Activated naive CD4-positive, alpha-beta T cell treated with anti-CD3 and anti-CD28 coated beads, Interleukin-2, amount 10 ng/mL, durations not matched to agents 7 days and 5 days (primary cell): ENCODE results near the gene PNMA6A.
"Not testable (repeated sequence)": the region's sequence is repeated elsewhere in the genome, so short reads cannot be mapped to it uniquely, and the experiment has no call there.

Source experiments
- CTCF ChIA-PET: fragments of 350-600 bp; sonication (Branson Sonifier 250); formaldehyde crosslinking; loops from one replicate; lab custom pipeline; 2021; ENCODE audit warnings: antibody characterized with exemption; lab: Charles Lee
- DNase-seq: peaks from one replicate; pipeline ENCODE4 v3.0.0-alpha.2; 2020
- H3K27ac Mint-ChIP-seq: one replicate; pipeline ENCODE4 v1.8.0; 2021; ENCODE audit warnings: mild to moderate bottlenecking, moderate library complexity, mixed read lengths
- H3K27me3 Mint-ChIP-seq: one replicate; pipeline ENCODE4 v1.8.0; 2021; ENCODE audit warnings: mild to moderate bottlenecking, mixed read lengths
- H3K36me3 Mint-ChIP-seq: one replicate; pipeline ENCODE4 v1.8.0; 2021; ENCODE audit warnings: mixed read lengths
- H3K4me1 Mint-ChIP-seq: one replicate; pipeline ENCODE4 v1.8.0; 2021; ENCODE audit warnings: mixed read lengths
- H3K4me3 Mint-ChIP-seq: one replicate; pipeline ENCODE4 v1.8.0; 2021; ENCODE audit warnings: mild to moderate bottlenecking, moderate library complexity, mixed read lengths
- H3K9me3 Mint-ChIP-seq: one replicate; pipeline ENCODE4 v1.8.0; 2021; ENCODE audit warnings: mixed read lengths

The PNMA6A gene

GRCh38 chrX:153071909-153072583 is at the start of gene PNMA6A:
PNMA6A (plus strand) TSS chrX:153072454; CDS start chrX:153073063, 609 bp downstream.
- CTCF ChIA-PET, H3K27ac Mint-ChIP-seq, H3K27me3 Mint-ChIP-seq, DNase-seq, H3K9me3 Mint-ChIP-seq, H3K4me3 Mint-ChIP-seq, H3K36me3 Mint-ChIP-seq, H3K4me1 Mint-ChIP-seq: not testable (repeated sequence)

- not testable (repeated sequence) for H3K4me1 Mint-ChIP-seq, DNase-seq, H3K36me3 Mint-ChIP-seq
Observed at GRCh38 chrX:153026501-153026900, 45.8 kb upstream of the PNMA6A start.

GRCh38 chrX:153028487-153028886 is 43.8 kb upstream of the PNMA6A start:
- H3K36me3 Mint-ChIP-seq, result not testable (repeated sequence)
- H3K4me1 Mint-ChIP-seq, result peaks cover 13% of the 10 kb centered on the region

More at GRCh38 chrX:153026501-153026900, 45.8 kb upstream of the PNMA6A start:
- H3K27ac Mint-ChIP-seq, H3K27me3 Mint-ChIP-seq, H3K9me3 Mint-ChIP-seq, H3K4me3 Mint-ChIP-seq: not testable (repeated sequence)
- CTCF ChIA-PET, result interaction anchor here (0.6 kb wide), 1 partner anchor 481 kb away, joined by 3 read pairs; no protein-coding TSS in a partner anchor

GRCh38 chrX:153029162-153029561 is 43.1 kb upstream of the PNMA6A start:
- CTCF ChIA-PET, result no interaction called here
- Mint-ChIP-seq H3K4me3 (no peak overlapping the region), H3K36me3 (no peaks in the 10 kb centered on the region), H3K4me1 (peaks cover 20% of the 10 kb centered on the region), H3K27me3 (peaks cover under 1% of the 10 kb centered on the region), H3K9me3 (no peaks in the 10 kb centered on the region), H3K27ac (no peak overlapping the region)
- no peak for DNase-seq

More at GRCh38 chrX:153028487-153028886, 43.8 kb upstream of the PNMA6A start:
- H3K9me3 Mint-ChIP-seq, H3K27me3 Mint-ChIP-seq, H3K4me3 Mint-ChIP-seq, CTCF ChIA-PET, DNase-seq, H3K27ac Mint-ChIP-seq: not testable (repeated sequence)

- no peak for DNase-seq
- CTCF ChIA-PET, result no interaction called here
- Mint-ChIP-seq H3K9me3 (no peaks in the 10 kb centered on the region), H3K27me3 (no peaks in the 10 kb centered on the region), H3K36me3 (no peaks in the 10 kb centered on the region), H3K4me3 (no peak overlapping the region), H3K4me1 (peaks cover 25% of the 10 kb centered on the region), H3K27ac (no peak overlapping the region)
Observed at GRCh38 chrX:153029875-153030274, 42.4 kb upstream of the PNMA6A start.

- peak overlapping the region; percentile 24 for H3K27ac Mint-ChIP-seq
- CTCF ChIA-PET, result no interaction called here
- no peaks in the 10 kb centered on the region for H3K36me3 Mint-ChIP-seq
- no peak for DNase-seq
- no peak overlapping the region for H3K4me3 Mint-ChIP-seq
- H3K9me3 Mint-ChIP-seq, result no peaks in the 10 kb centered on the region
- no peaks in the 10 kb centered on the region for H3K27me3 Mint-ChIP-seq
- H3K4me1 Mint-ChIP-seq, result peaks cover 25% of the 10 kb centered on the region
Observed at GRCh38 chrX:153030801-153031200, 41.5 kb upstream of the PNMA6A start.

GRCh38 chrX:153032397-153033118 is 39.7 kb upstream of the PNMA6A start:
- Mint-ChIP-seq H3K9me3 (no peaks in the 10 kb centered on the region), H3K27ac (peak overlapping the region; percentile 94), H3K4me3 (peak overlapping the region; percentile 78), H3K36me3 (peaks cover 4% of the 10 kb centered on the region), H3K27me3 (no peaks in the 10 kb centered on the region), H3K4me1 (peaks cover 25% of the 10 kb centered on the region)
- peak; percentile 71 for DNase-seq
- CTCF ChIA-PET, result interaction anchor here (0.9 to 1.4 kb wide), 5 partner anchors 8 to 620 kb away, joined by 3 to 11 read pairs (median 3); no protein-coding TSS in a partner anchor

- Mint-ChIP-seq H3K27me3 (no peaks in the 10 kb centered on the region), H3K4me1 (no peaks in the 10 kb centered on the region), H3K9me3 (peaks cover 10% of the 10 kb centered on the region), H3K4me3 (no peak overlapping the region), H3K36me3 (peaks cover 15% of the 10 kb centered on the region), H3K27ac (no peak overlapping the region)
- CTCF ChIA-PET, result no interaction called here
- no peak for DNase-seq
Observed at GRCh38 chrX:153049093-153049492, 23.2 kb upstream of the PNMA6A start.

- CTCF ChIA-PET, result no interaction called here
- Mint-ChIP-seq H3K4me1 (no peaks in the 10 kb centered on the region), H3K36me3 (peaks cover 13% of the 10 kb centered on the region), H3K4me3 (no peak overlapping the region), H3K27me3 (peaks cover 16% of the 10 kb centered on the region), H3K27ac (no peak overlapping the region), H3K9me3 (peaks cover 10% of the 10 kb centered on the region)
- no peak for DNase-seq
Observed at GRCh38 chrX:153052534-153052933, 19.7 kb upstream of the PNMA6A start.

GRCh38 chrX:153055871-153056749 is 16.1 kb upstream of the PNMA6A start, which contains the start of gene PNMA3:
PNMA3 (plus strand) TSS chrX:153056470; CDS start chrX:153057056, 586 bp downstream.
- CTCF ChIA-PET, result no interaction called here
- H3K4me3 Mint-ChIP-seq, result no peak within 1 kb of the TSS
- H3K27ac Mint-ChIP-seq, result no peak within 1 kb of the TSS
- H3K27me3 Mint-ChIP-seq, result peaks cover 16% of the 10 kb centered on the region
- H3K9me3 Mint-ChIP-seq, result no peaks in the 10 kb centered on the region
- no peaks in the 10 kb centered on the region for H3K4me1 Mint-ChIP-seq
- no peak for DNase-seq
- peaks cover 1% of the 10 kb centered on the region for H3K36me3 Mint-ChIP-seq

- CTCF ChIA-PET, result no interaction called here
- no peaks in the 10 kb centered on the region for H3K9me3 Mint-ChIP-seq
Observed at GRCh38 chrX:153057281-153057680, 15.0 kb upstream of the PNMA6A start.

GRCh38 chrX:153059191-153060094 is 12.8 kb upstream of the PNMA6A start:
- DNase-seq, result no peak
- H3K27me3 Mint-ChIP-seq, result peaks cover 16% of the 10 kb centered on the region
- no peaks in the 10 kb centered on the region for H3K4me1 Mint-ChIP-seq
- no peaks in the 10 kb centered on the region for H3K36me3 Mint-ChIP-seq
- no peak overlapping the region for H3K4me3 Mint-ChIP-seq
- no peak overlapping the region for H3K27ac Mint-ChIP-seq
- CTCF ChIA-PET, result no interaction called here
- H3K9me3 Mint-ChIP-seq, result no peaks in the 10 kb centered on the region

More at GRCh38 chrX:153057281-153057680, 15.0 kb upstream of the PNMA6A start:
- H3K36me3 Mint-ChIP-seq, result no peaks in the 10 kb centered on the region
- H3K27me3 Mint-ChIP-seq, result peaks cover 16% of the 10 kb centered on the region
- DNase-seq, result no peak
- no peaks in the 10 kb centered on the region for H3K4me1 Mint-ChIP-seq
- H3K4me3 Mint-ChIP-seq, result no peak overlapping the region
- no peak overlapping the region for H3K27ac Mint-ChIP-seq

- DNase-seq, result no peak
- Mint-ChIP-seq H3K4me1 (no peaks in the 10 kb centered on the region), H3K36me3 (no peaks in the 10 kb centered on the region), H3K27me3 (peaks cover 11% of the 10 kb centered on the region), H3K27ac (no peak overlapping the region), H3K9me3 (no peaks in the 10 kb centered on the region), H3K4me3 (no peak overlapping the region)
- CTCF ChIA-PET, result no interaction called here
Observed at GRCh38 chrX:153060095-153060445, 12.2 kb upstream of the PNMA6A start.
